A549 (cell line): ENCODE data around the gene SGCA. TPM values are rescaled to one million over a fixed set of nuclear protein-coding genes. Genes with fewer than 3 reads are reported as not detected.

ENCODE experiments used
- ATAC-seq, 2 experiments: fragments of 200-7000 bp in 1 of 2; fragments of >200 bp in 1 of 2; cut with Nextera tagmentation in 1 of 2; cut with Tn5 transposase in 1 of 2; 3 replicates each; pipeline versions ENCODE4 v1.8.0 to v1.9.1; 2018 to 2020; ENCODE audit warnings: mild to moderate bottlenecking in 1 of 2, moderate library complexity in 1 of 2
- CTCF ChIA-PET: fragments of 300-600 bp; sonication (Branson Sonifier 250); formaldehyde crosslinking; extraction: SDS; loops from one replicate; lab custom pipeline; 2021; ENCODE audit warnings: antibody characterized with exemption, inconsistent platforms; lab: Yijun Ruan, JAX
- POLR2A ChIA-PET: fragments of 350-600 bp; formaldehyde crosslinking; extraction: SDS; loops from one replicate; lab custom pipeline; 2021; ENCODE audit warnings: antibody characterized with exemption, inconsistent platforms; lab: Yijun Ruan, JAX
- DNase-seq, 2 experiments: peaks; one replicate each; pipeline versions ENCODE4 v3.0.0 to v3.0.0-alpha.2; 2011 to 2016; ENCODE audit warnings: low read depth in 1 of 2, low spot score in 1 of 2
- FAIRE-seq: peaks from 2 replicates; lab custom pipeline; 2011; peaks lifted over from hg19 to GRCh38; lab: Jason Lieb, UNC
- H3K27ac ChIP-seq, 2 experiments: fragments of >200 bp; sonication (Bioruptor Twin); formaldehyde crosslinking; 3 replicates each; pipeline ENCODE4 v1.5.1; 2016 to 2017
- H3K4me1 ChIP-seq: fragments of >200 bp; sonication (Bioruptor Twin); formaldehyde crosslinking; 3 replicates; pipeline ENCODE4 v1.6.1; 2016
- H3K4me2 ChIP-seq: fragments of >200 bp; sonication (Bioruptor Twin); formaldehyde crosslinking; 3 replicates; pipeline ENCODE4 v1.6.1; 2016
- H3K4me3 ChIP-seq: fragments of >200 bp; sonication (Bioruptor Twin); formaldehyde crosslinking; 3 replicates; pipeline ENCODE4 v1.5.1; 2016
- H3K9me3 ChIP-seq: fragments of >200 bp; sonication (Bioruptor Twin); formaldehyde crosslinking; 3 replicates; pipeline ENCODE4 v1.6.1; 2016
- CEBPB ChIP-seq, 2 experiments: fragments of >200 bp in 1 of 2; sonication (Bioruptor Twin) in 1 of 2; formaldehyde crosslinking in 1 of 2; IDR thresholded peaks; 2 replicates each; pipeline ENCODE4 v1.6.1; 2012 to 2016
- ESRRA ChIP-seq: fragments of 150-350 bp; IDR thresholded peaks from 2 replicates; pipeline ENCODE4 v1.6.1; 2014; ENCODE audit warnings: mild to moderate bottlenecking, low read length, borderline replicate concordance
- FOSL2 ChIP-seq, 2 experiments: fragments of 450-650 bp in 1 of 2; fragments of >200 bp in 1 of 2; sonication (Bioruptor Twin) in 1 of 2; formaldehyde crosslinking; IDR thresholded peaks; 2 replicates each; pipeline versions ENCODE4 v1.5.0 to v1.6.1; 2016 to 2020; ENCODE audit warnings: mild to moderate bottlenecking in 1 of 2, moderate library complexity in 1 of 2
- GATA3 ChIP-seq: IDR thresholded peaks from 2 replicates; pipeline ENCODE4 v1.6.1; 2012; ENCODE audit warnings: borderline replicate concordance
- HEYL ChIP-seq: fragments of 250-450 bp; sonication (Bioruptor Pico); IDR thresholded peaks from 2 replicates; pipeline ENCODE4 v1.8.0; 2021; ENCODE audit warnings: mild to moderate bottlenecking, moderate library complexity
- HOXB5 ChIP-seq: fragments of 250-450 bp; sonication (Bioruptor Pico); IDR thresholded peaks from 2 replicates; pipeline ENCODE4 v1.5.0; 2020; ENCODE audit warnings: mild to moderate bottlenecking, moderate library complexity
- KDM1A ChIP-seq: fragments of 200-600 bp; sonication (generic); IDR thresholded peaks from 2 replicates; pipeline ENCODE4 v1.6.1; 2016; ENCODE audit warnings: low read depth, mild to moderate bottlenecking
- MAZ ChIP-seq: fragments of 150-350 bp; IDR thresholded peaks from 2 replicates; pipeline ENCODE4 v1.6.1; 2014; ENCODE audit warnings: antibody characterized with exemption, low read depth, low read length, borderline replicate concordance
- NFE2L2 ChIP-seq: fragments of 150-350 bp; conservative IDR thresholded peaks from 2 replicates; pipeline ENCODE4 v1.6.1; 2014; ENCODE audit warnings: low read length
- POLR2AphosphoS2 ChIP-seq: conservative IDR thresholded peaks from 2 replicates; pipeline ENCODE4 v1.6.1; 2012; ENCODE audit warnings: low read length, improper control_type of control experiment, inconsistent platforms
- RARB ChIP-seq: fragments of 250-450 bp; sonication (Bioruptor Pico); IDR thresholded peaks from 2 replicates; pipeline ENCODE4 v1.8.0; 2021; ENCODE audit warnings: mild to moderate bottlenecking, moderate library complexity
- RNF2 ChIP-seq: fragments of 200-600 bp; sonication (generic); IDR thresholded peaks from 2 replicates; pipeline ENCODE4 v1.6.1; 2016; ENCODE audit warnings: low read depth, mild to moderate bottlenecking, antibody characterized with exemption, moderate library complexity, borderline replicate concordance
- SMC3 ChIP-seq: fragments of >200 bp; sonication (Bioruptor Twin); formaldehyde crosslinking; IDR thresholded peaks from 3 replicates; pipeline ENCODE4 v1.6.1; 2018; ENCODE audit warnings: inconsistent platforms
- SREBF2 ChIP-seq: fragments of 450-650 bp; IDR thresholded peaks from 2 replicates; pipeline ENCODE4 v1.6.1; 2014; ENCODE audit warnings: mild to moderate bottlenecking, moderate library complexity
- ZC3H11A ChIP-seq: fragments of 450-650 bp; IDR thresholded peaks from 2 replicates; pipeline ENCODE4 v1.6.1; 2014; ENCODE audit warnings: antibody characterized with exemption, mild to moderate bottlenecking
- ZNF302 ChIP-seq: fragments of 250-450 bp; sonication (Bioruptor Pico); IDR thresholded peaks from 2 replicates; pipeline ENCODE4 v1.9.0; 2021; ENCODE audit warnings: inconsistent platforms, mild to moderate bottlenecking, moderate library complexity
- whole genome bisulfite sequencing: methylation state at CpG from one replicate; pipeline ENCODE4 v1.1.6; 2017; ENCODE audit errors: missing lambda C conversion rate; 5-methylcytosine and 5-hydroxymethylcytosine counted together
- polyA plus RNA-seq, 4 experiments: library from polyadenylated mRNA; depleted of rRNA in 3 of 4; stranded (reverse); fragments of >200 nt; fragmentation: RNase III in 1 of 4; extraction: RNeasy Plus Mini Kit Qiagen cat#74134 plus additional on column Dnase treatment in 1 of 4; gene quantifications; 2 replicates in 3 of 4; 3 replicates in 1 of 4; pipeline ENCODE4 v1.2.3, GENCODE V29; 2011 to 2017
- TF ChIP-seq, protein P1 (sequence below): fragments of >200 bp; sonication (Bioruptor Twin); formaldehyde crosslinking; IDR thresholded peaks from 3 replicates; pipeline ENCODE4 v1.6.1; 2016
- TF ChIP-seq, protein P2 (sequence below): IDR thresholded peaks from 2 replicates; pipeline ENCODE4 v1.6.1; 2012
- TF ChIP-seq, protein P3 (sequence below): fragments of >200 bp; sonication (Bioruptor Twin); formaldehyde crosslinking; IDR thresholded peaks from 3 replicates; pipeline ENCODE4 v1.5.1; 2016
- TF ChIP-seq, protein P4 (sequence below): fragments of >200 bp; sonication (Bioruptor Twin); formaldehyde crosslinking; IDR thresholded peaks from 2 replicates; pipeline ENCODE4 v1.6.1; 2016
- TF ChIP-seq, protein P5 (sequence below): fragments of 150-350 bp; IDR thresholded peaks from 2 replicates; pipeline ENCODE4 v1.6.1; 2014; ENCODE audit warnings: low read depth, mild to moderate bottlenecking, low read length
- TF ChIP-seq, protein P6 (sequence below): IDR thresholded peaks from 2 replicates; pipeline ENCODE4 v1.6.1; 2012

Gene SGCA
- polyA plus RNA-seq, 2 of the 4 experiments (the other 2 are of a cell fraction), result 0.44 to 3.4 TPM

DNA sequence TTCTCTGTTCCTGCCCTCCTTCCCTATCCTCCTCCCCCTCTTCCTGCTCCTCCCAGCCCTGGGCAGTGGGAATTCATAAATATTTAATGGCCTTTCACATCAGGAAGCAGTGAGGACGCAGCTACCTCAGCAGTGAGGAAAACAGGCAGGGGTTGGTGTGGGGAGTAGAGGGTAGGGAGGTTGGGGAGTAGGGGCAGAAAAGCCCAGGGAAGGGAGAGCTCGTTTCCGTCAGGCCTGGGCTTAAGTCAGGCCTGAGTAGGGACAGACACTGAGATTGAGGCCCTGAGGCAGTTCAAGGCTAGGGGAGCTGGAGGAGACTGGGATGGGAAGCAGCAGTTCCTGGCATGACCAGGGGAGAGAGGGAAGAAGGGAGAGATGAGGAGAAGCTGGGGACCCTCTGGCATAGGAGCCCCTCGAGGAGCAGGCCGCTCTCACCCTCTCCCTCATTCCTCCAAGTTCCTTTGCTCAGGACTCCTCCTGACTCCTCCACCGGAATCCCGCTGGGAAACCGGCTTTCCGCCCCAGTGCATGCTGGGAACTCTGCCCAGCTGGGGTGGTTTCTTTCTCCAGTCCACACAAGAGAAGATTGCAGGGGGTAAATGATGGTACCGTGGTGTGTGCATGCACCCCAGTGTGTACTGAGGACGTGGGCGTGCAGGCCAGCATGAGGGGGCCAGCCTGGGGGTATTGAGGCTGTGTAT, 42.0 kb upstream of the SGCA start:
- H3K4me2 ChIP-seq, result no peak overlapping the region
- peak overlapping the region in 1 of 2 experiments; percentile 17; a peak in 1 of 6 replicates for H3K27ac ChIP-seq
- ChIA-PET POLR2A (no interaction called here), CTCF (interaction anchor here (0.8 to 60.2 kb wide), 16 partner anchors 12 to 174 kb away, joined by 3 to 1356 read pairs (median 4); partner anchors contain the start of genes PDK2 and PPP1R9B)
- DNase-seq (no peak), FAIRE-seq (no peak), ATAC-seq (peak in 1 of 2 experiments; percentile 27; a peak in 3 of 6 replicates)
- TF ChIP-seq, protein P1, sequence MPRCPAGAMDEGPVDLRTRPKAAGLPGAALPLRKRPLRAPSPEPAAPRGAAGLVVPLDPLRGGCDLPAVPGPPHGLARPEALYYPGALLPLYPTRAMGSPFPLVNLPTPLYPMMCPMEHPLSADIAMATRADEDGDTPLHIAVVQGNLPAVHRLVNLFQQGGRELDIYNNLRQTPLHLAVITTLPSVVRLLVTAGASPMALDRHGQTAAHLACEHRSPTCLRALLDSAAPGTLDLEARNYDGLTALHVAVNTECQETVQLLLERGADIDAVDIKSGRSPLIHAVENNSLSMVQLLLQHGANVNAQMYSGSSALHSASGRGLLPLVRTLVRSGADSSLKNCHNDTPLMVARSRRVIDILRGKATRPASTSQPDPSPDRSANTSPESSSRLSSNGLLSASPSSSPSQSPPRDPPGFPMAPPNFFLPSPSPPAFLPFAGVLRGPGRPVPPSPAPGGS, result no peak
- no peak for TF ChIP-seq SMC3
- TF ChIP-seq, protein P2, sequence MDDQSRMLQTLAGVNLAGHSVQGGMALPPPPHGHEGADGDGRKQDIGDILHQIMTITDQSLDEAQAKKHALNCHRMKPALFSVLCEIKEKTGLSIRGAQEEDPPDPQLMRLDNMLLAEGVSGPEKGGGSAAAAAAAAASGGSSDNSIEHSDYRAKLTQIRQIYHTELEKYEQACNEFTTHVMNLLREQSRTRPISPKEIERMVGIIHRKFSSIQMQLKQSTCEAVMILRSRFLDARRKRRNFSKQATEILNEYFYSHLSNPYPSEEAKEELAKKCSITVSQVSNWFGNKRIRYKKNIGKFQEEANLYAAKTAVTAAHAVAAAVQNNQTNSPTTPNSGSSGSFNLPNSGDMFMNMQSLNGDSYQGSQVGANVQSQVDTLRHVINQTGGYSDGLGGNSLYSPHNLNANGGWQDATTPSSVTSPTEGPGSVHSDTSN, result no peak
- TF ChIP-seq POLR2AphosphoS2, result no peak
- no peak for TF ChIP-seq HOXB5 (CRISPR knock-in tag)
- no peak for TF ChIP-seq RARB
- H3K9me3 ChIP-seq, result no peaks in the 10 kb centered on the region
- WGBS, result 61% methylated on average over 12 of the region's 12 CpGs
- H3K4me3 ChIP-seq, result no peak overlapping the region
- peaks cover 10% of the 10 kb centered on the region; the same call in 1 of the 3 replicates for H3K4me1 ChIP-seq

DNA sequence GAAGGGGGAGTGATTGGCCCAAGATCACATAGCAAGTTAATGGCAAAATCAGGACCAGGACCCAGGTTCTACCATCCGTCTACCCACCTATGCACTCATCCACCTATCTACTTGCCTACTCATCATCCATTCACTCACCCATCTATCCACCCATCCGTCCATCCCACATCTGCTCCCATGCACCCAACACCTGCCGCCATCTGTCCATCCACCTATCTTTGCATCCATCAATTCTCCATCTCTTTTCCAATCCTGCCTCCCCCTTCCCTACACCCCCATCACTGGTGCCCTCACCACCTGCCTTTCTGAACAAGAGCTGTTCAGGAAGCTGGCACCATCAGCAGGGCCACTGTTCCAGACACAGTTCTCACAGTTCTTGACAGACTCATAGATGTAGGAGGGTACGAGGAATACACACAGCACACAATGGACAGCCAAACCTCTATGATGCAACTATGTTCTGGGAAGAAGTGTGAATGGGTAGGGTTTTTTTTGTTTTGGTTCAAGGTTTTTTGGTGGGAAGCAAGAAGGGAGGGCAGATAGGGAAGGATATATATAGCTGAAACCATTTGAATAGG, 40.3 kb upstream of the SGCA start:
- TF ChIP-seq ZNF302 (CRISPR knock-in tag), result no peak
- TF ChIP-seq KDM1A, result no peak
- no peak for TF ChIP-seq MAZ
- TF ChIP-seq GATA3, result no peak
- no peak for TF ChIP-seq HOXB5 (CRISPR knock-in tag)
- no peak for TF ChIP-seq RARB
- TF ChIP-seq FOSL2 (IDR thresholded peaks at IDR 0.05), result no peak
- no peak for TF ChIP-seq FOSL2 (CRISPR knock-in tag; IDR thresholded peaks at IDR 0.05)
- TF ChIP-seq ESRRA, result no peak
- TF ChIP-seq SREBF2, result no peak
- ATAC-seq (no peak), FAIRE-seq (no peak), DNase-seq (no peak)
- no peaks in the 10 kb centered on the region for H3K9me3 ChIP-seq
- POLR2A ChIA-PET, result no interaction called here
- H3K4me2 ChIP-seq, result no peak overlapping the region
- peaks cover 22% of the 10 kb centered on the region for H3K4me1 ChIP-seq
- 82% methylated on average over 4 of the region's 4 CpGs for WGBS
- H3K27ac ChIP-seq, result no peak overlapping the region
- no peak overlapping the region for H3K4me3 ChIP-seq
- CTCF ChIA-PET, result interaction anchor here (0.7 to 60.2 kb wide), 10 partner anchors 11 to 71 kb away, joined by 3 to 1356 read pairs (median 6); partner anchors contain the start of genes PDK2 and PPP1R9B

DNA sequence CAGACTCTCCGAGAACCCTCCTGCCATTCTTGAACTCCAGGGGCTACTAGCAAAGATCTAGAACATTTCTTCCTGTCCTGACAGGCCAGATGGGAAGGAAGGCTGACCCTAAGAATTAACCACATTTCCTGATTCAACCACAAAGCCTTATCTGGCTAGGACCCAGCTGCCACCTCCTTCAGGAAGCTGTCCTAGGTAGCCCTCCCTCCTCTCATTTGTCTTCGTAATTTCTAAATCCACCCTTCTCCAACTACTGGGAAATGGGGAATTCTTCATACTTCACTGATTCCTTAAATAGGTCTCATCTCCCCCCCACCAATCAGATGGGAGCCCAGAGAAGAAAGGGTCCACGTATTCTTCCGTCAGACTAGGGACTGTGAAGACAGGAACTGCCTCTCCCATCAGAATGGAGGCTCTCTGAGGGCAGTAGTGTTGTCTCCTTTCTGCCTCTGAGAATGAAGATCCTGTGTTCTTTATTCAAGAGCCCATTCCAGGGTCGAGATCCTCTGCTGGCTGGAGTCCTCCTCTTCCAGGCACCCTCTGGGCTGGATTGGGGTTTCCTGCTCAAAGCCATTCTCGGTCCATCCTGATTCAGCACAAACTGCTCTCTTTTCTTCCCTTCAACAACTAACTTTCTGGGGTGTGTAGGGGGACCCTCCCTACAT, 38.0 kb upstream of the SGCA start:
- ATAC-seq, result no peak
- H3K9me3 ChIP-seq, result no peaks in the 10 kb centered on the region
- DNase-seq, result no peak
- H3K4me2 ChIP-seq, result no peak overlapping the region
- H3K4me3 ChIP-seq, result no peak overlapping the region
- ChIA-PET CTCF (interaction anchor here (1.0 to 60.2 kb wide), 3 partner anchors 12 to 100 kb away, joined by 3 to 1356 read pairs (median 10); partner anchors contain the start of gene PDK2), POLR2A (no interaction called here)
- no peak overlapping the region for H3K27ac ChIP-seq
- no peak for FAIRE-seq
- peaks cover 31% of the 10 kb centered on the region for H3K4me1 ChIP-seq
- WGBS, result 77% methylated on average over 6 of the region's 6 CpGs
- TF ChIP-seq, protein P3, sequence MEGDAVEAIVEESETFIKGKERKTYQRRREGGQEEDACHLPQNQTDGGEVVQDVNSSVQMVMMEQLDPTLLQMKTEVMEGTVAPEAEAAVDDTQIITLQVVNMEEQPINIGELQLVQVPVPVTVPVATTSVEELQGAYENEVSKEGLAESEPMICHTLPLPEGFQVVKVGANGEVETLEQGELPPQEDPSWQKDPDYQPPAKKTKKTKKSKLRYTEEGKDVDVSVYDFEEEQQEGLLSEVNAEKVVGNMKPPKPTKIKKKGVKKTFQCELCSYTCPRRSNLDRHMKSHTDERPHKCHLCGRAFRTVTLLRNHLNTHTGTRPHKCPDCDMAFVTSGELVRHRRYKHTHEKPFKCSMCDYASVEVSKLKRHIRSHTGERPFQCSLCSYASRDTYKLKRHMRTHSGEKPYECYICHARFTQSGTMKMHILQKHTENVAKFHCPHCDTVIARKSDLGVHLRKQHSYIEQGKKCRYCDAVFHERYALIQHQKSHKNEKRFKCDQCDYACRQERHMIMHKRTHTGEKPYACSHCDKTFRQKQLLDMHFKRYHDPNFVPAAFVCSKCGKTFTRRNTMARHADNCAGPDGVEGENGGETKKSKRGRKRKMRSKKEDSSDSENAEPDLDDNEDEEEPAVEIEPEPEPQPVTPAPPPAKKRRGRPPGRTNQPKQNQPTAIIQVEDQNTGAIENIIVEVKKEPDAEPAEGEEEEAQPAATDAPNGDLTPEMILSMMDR, result no peak
- TF ChIP-seq SMC3 (no peak), NFE2L2 (no peak), ZNF302 (CRISPR knock-in tag) (no peak), RNF2 (no peak), HEYL (no peak), HOXB5 (CRISPR knock-in tag) (no peak), CEBPB (IDR thresholded peaks at IDR 0.05) (no peak), POLR2AphosphoS2 (no peak), ZC3H11A (no peak), FOSL2 (IDR thresholded peaks at IDR 0.05) (no peak), FOSL2 (CRISPR knock-in tag; IDR thresholded peaks at IDR 0.05) (no peak)
- TF ChIP-seq, protein P4, sequence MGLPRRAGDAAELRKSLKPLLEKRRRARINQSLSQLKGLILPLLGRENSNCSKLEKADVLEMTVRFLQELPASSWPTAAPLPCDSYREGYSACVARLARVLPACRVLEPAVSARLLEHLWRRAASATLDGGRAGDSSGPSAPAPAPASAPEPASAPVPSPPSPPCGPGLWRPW, result no peak
- TF ChIP-seq, protein P5, sequence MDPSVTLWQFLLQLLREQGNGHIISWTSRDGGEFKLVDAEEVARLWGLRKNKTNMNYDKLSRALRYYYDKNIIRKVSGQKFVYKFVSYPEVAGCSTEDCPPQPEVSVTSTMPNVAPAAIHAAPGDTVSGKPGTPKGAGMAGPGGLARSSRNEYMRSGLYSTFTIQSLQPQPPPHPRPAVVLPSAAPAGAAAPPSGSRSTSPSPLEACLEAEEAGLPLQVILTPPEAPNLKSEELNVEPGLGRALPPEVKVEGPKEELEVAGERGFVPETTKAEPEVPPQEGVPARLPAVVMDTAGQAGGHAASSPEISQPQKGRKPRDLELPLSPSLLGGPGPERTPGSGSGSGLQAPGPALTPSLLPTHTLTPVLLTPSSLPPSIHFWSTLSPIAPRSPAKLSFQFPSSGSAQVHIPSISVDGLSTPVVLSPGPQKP, result no peak
- TF ChIP-seq, protein P2, result no peak
- TF ChIP-seq, protein P6, sequence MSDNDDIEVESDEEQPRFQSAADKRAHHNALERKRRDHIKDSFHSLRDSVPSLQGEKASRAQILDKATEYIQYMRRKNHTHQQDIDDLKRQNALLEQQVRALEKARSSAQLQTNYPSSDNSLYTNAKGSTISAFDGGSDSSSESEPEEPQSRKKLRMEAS, result no peak
